NCI-H510A treated with DMSO at 0.1 percent for 48 hours (cell line): ENCODE measurements around the gene COL5A2.

ENCODE experiments used
- DNase-seq: peaks from one replicate; lab custom pipeline; 2025; lab: John Stamatoyannopoulos, UW

The COL5A2 gene

DNA sequence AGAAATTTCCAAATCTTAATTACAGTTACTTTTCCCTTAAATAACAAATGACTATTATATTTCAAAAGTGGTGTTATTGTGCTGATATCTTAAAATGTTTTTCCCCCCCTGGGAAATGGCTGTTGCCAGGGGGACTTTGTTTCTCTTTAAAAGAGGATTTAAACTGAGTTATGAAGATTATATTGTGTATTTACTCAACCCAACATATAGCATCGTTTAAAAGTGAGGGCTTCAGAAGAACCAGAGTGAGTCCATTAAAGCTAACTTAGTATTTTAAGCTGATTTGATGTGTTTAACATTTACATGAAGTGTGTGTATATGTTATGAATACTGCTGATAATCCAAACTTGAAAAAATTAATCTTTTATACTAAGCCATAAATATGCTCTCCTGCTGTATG is 81.6 kb downstream of the COL5A2 start:
- DNase-seq, result no peak

GRCh38 chr2:189096769-189097447 is 82.7 kb downstream of the COL5A2 start:
- DNase-seq, result no peak

- DNase-seq, result no peak
These were observed 84.5 kb downstream of the COL5A2 start for GRCh38 chr2:189095101-189095500.

- DNase-seq, result no peak
These were observed 86.6 kb downstream of the COL5A2 start for GRCh38 chr2:189092936-189093335.

- no peak for DNase-seq
These were observed 88.3 kb downstream of the COL5A2 start for GRCh38 chr2:189091253-189091652.

- no peak for DNase-seq
These were observed 90.9 kb downstream of the COL5A2 start for GRCh38 chr2:189088591-189089205.

DNA sequence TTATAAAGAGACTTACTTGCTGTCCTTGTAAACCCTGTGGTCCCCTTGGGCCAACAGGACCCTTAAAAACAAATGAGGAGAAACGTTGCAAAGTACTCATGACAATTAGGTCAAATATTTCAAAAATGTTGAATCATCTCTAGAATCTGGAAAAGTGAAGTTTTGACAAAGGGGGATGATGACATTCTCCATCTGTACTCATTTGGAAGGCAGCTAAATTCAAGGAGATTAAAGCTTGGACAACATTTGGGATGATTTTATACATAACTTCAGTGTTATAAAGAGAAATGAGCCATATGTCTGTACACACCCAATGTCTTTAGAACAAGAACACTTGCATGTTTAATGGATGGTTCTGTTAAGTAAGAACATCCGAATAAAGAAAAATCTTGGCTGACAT is 92.9 kb downstream of the COL5A2 start:
- DNase-seq, result no peak

- no peak for DNase-seq
These were observed 93.3 kb downstream of the COL5A2 start for GRCh38 chr2:189086250-189086649.

DNA sequence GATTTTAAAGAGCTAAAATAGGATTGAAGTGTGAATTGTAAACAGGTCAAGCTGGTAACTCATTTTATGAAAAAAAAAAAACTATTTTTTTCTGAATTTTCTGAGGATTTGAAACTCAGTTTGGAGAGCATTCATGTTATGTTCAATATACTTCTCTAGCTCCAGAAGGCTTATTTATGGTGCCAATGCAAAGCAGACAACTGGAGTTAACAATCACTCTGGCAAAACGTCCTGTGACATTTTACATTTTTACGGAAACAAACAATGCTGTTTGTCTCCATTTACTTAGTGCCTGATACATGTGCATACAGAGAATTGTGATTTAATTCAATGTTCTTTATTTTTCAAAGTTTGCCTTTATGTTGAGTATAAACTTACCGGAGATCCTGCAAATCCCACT is 96.0 kb downstream of the COL5A2 start:
- no peak for DNase-seq

GRCh38 chr2:189083106-189083505 is 96.5 kb downstream of the COL5A2 start:
- no peak for DNase-seq

- DNase-seq, result no peak
These were observed 97.1 kb downstream of the COL5A2 start for GRCh38 chr2:189082376-189082975.

- no peak for DNase-seq
These were observed 103.0 kb downstream of the COL5A2 start for GRCh38 chr2:189076572-189076971.

GRCh38 chr2:189076120-189076519 is 103.4 kb downstream of the COL5A2 start:
- DNase-seq, result no peak

DNA sequence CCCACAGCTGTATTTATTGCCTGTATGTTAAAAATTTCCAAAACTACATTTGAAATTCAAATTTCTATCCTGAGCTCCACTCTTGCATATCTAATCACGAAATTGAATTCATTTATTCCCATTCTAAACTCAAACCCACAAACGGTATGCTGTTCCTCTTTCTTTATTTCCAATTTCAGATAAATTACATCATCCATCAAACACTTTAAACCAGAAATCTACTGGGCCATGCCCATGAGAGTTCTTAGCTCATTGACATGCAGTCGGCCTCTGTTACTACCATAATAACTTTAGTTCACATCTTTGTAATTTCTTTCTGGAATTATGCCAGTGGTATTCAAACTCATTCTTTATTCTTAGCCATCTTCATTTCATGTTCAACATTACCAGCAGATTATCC is 105.1 kb downstream of the COL5A2 start:
- no peak for DNase-seq

DNA sequence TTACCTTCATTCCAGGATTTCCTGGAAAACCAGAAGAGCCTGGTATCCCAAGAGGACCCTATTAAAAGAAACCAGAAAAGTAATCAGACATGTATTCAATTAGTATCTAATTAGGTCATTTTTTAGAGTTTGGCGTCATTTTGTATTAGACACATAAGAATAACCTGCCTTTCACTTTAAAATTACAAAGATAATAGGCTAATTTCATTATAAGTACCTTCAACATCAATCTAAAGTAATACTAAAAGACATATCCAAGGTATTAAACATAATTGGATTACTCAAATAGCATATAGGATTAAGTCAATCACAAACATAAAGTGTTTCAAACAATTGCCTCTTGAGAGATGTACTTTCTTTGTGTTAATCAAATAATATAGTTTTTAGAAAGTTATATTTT is 107.5 kb downstream of the COL5A2 start:
- DNase-seq, result no peak

GRCh38 chr2:189069855-189070619 is 109.5 kb downstream of the COL5A2 start:
- DNase-seq, result no peak

- no peak for DNase-seq
These were observed 113.5 kb downstream of the COL5A2 start for GRCh38 chr2:189066037-189066436.

DNA sequence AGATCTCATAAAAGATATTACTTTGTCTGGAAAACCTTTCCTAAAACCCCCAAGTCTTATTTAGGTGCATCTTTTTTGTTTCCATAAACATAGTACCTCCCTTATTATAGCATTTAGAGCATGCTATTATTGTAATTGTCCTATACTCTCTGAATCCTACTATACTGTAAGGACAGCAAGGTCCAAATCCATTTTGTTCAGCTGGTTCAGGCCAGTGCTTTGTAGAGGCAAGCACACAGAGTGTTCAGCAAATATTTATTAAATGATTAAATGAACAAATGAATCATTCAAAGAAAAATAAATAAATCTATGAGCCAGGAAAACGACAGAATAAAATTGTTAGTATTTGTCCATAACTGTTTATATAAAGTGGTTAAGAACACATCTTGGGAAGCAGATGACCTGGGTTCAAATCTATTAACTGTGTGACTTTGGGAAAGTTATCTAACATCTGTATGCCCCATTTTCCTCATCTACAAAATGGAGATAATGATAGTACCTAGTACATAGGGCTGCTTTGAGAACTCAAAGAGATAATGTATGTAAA is 119.4 kb downstream of the COL5A2 start:
- DNase-seq, result no peak

GRCh38 chr2:189057316-189057715 is 122.2 kb downstream of the COL5A2 start:
- no peak for DNase-seq

DNA sequence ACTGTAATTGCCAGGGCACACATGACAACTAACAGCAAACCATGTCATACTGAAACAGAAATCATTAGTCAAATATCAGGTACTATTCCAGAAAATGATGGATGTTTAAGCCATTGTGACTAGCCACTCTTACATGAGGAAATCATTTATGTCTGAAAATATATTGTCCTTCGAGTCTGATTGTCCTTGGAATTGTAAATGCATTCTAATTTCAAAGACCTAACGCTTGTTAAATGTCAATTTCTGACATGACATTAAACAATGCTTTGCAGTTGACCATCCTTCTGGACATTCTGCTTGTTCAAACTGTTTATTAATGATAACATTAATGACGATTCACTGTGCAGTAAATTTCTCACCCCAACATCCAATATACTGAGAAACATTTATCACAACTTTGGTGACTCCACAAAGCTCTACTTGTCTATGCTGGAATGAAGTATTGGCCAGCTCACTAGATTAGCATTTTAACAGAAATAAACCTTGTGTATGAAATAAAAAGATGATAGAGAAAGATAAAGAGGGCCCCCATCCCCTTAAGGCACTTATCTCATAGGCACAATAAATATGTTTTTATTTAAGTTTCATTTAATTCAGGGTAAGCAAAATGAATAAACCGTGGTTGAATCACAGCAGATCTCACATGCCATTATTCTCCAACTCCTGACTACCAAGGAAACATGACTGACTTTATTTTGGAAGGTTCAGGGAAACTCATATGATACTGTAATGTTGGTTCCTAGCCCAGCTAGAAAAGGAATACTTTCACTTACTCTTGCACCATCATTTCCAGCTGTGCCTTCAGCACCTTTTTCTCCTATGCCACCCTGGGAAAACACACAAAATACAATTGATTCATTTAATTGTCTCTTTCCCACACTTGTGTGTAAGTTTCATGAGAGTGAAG is 123.1 kb downstream of the COL5A2 start:
- DNase-seq, result no peak

GRCh38 chr2:189050165-189050712 is 129.3 kb downstream of the COL5A2 start:
- DNase-seq, result no peak
